Cardiac ventricle fibroblast (primary cell): ENCODE data around the gene CD82. TPM values are rescaled to one million over a fixed set of nuclear protein-coding genes. Genes with fewer than 3 reads are reported as not detected.

Experiments
- total RNA-seq: library from RNA; depleted of rRNA; stranded (reverse); fragments of >200 nt; gene quantifications from 2 replicates; pipeline ENCODE4 v1.2.3, GENCODE V29; 2015

The CD82 gene, protein sequence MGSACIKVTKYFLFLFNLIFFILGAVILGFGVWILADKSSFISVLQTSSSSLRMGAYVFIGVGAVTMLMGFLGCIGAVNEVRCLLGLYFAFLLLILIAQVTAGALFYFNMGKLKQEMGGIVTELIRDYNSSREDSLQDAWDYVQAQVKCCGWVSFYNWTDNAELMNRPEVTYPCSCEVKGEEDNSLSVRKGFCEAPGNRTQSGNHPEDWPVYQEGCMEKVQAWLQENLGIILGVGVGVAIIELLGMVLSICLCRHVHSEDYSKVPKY
- 21.7 and 30.7 TPM in 2 replicates for total RNA-seq

GRCh38 chr11:44565211-44565952 is at the start of gene CD82:
CD82 (plus strand) TSS chr11:44565663; CDS start chr11:44594663, 29,000 bp downstream.

Other genes with a start within 250 kb of the CD82 start
- 1.2 and 2.0 TPM in 2 replicates for gene TSPAN18, start 161.3 kb downstream of the CD82 start, total RNA-seq